ENCODE measurements around the gene INHBB. TPM values are rescaled to one million over a fixed set of nuclear protein-coding genes. Genes with fewer than 3 reads are reported as not detected.

The INHBB gene
- total RNA-seq, 1 experiment from 2014 or later, result 223 TPM

GRCh38 chr2:120313695-120314615 lies 32.0 kb upstream of the INHBB start:
- no peak for TF ChIP-seq EZH2phosphoT487 (IDR thresholded peaks at IDR 0.05; ENCODE audit: borderline replicate concordance, low read length)
- TF ChIP-seq CTCF (conservative IDR thresholded peaks at IDR 0.05; ENCODE audit: low read depth, low read length), result no peak
- TF ChIP-seq EZH2 (IDR thresholded peaks at IDR 0.05; ENCODE audit: low read length, unreplicated experiment), result no peak
- POLR2A ChIA-PET (ENCODE audit: unreplicated experiment), result interaction anchor here (0.7 kb wide), 1 partner anchor 91 kb away, joined by 4 read pairs; the partner anchor contains the start of gene TMEM185B

GRCh38 chr2:120314690-120315366 lies 31.1 kb upstream of the INHBB start:
- Histone ChIP-seq H4K20me1 (ENCODE audit: low read length) (no peaks in the 10 kb centered on the region), H3K27ac (ENCODE audit: low read length) (no peak overlapping the region), H3K9ac (ENCODE audit: low read length) (no peak overlapping the region), H3K4me1 (ENCODE audit: insufficient read depth, low read length) (peaks cover 4% of the 10 kb centered on the region; the same call in 1 of the 2 replicates), H2AFZ (ENCODE audit: low read length) (no peak overlapping the region), H3K79me2 (ENCODE audit: low read length) (no peaks in the 10 kb centered on the region), H3F3A (ENCODE audit: low read length, unreplicated experiment) (no peaks in the 10 kb centered on the region), H3K9me2 (replicated peaks; ENCODE audit: low read length) (no peaks in the 10 kb centered on the region), H3K36me3 (ENCODE audit: low read depth, low read length) (no peaks in the 10 kb centered on the region), H3K4me3 (ENCODE audit: low read length) (no peak overlapping the region), H3K27me3 (ENCODE audit: low read length) (no peaks in the 10 kb centered on the region), H3K9me3 (ENCODE audit: low read length) (no peaks in the 10 kb centered on the region), H3K4me2 (ENCODE audit: low read length) (no peak overlapping the region)
- ChIA-PET CTCF (interaction anchor here (0.8 kb wide), 1 partner anchor 85 kb away, joined by 3 read pairs; no protein-coding TSS in a partner anchor), POLR2A (ENCODE audit: unreplicated experiment) (no interaction called here)
- BruUV-seq (replicated peaks), result no TSS peak
- TF ChIP-seq EZH2phosphoT487 (IDR thresholded peaks at IDR 0.05; ENCODE audit: borderline replicate concordance, low read length) (no peak), EZH2 (IDR thresholded peaks at IDR 0.05; ENCODE audit: low read length, unreplicated experiment) (no peak)
- intact Hi-C loops (cut with micrococcal nuclease), result no loop called here
- DNase-seq (no peak), ATAC-seq (no peak)

More at GRCh38 chr2:120313695-120314615, 32.0 kb upstream of the INHBB start:
- intact Hi-C loops (cut with micrococcal nuclease), result loop anchor here (1.0 kb wide), 6 partner anchors 61 to 366 kb away; partner anchors contain the start of gene TMEM185B
- peak overlapping the region; percentile 4; the same call in 1 of the 2 replicates for H3K9ac ChIP-seq (ENCODE audit: low read length)
- H3K79me2 ChIP-seq (ENCODE audit: low read length), result no peaks in the 10 kb centered on the region
- H4K20me1 ChIP-seq (ENCODE audit: low read length), result no peaks in the 10 kb centered on the region
- no peaks in the 10 kb centered on the region for H3F3A ChIP-seq (ENCODE audit: low read length, unreplicated experiment)
- BruUV-seq (replicated peaks), result no TSS peak
- ATAC-seq, result peak; percentile 26
- H3K4me2 ChIP-seq (ENCODE audit: low read length), result peak overlapping the region; percentile 80
- no peaks in the 10 kb centered on the region for H3K9me3 ChIP-seq (ENCODE audit: low read length)
- H3K27me3 ChIP-seq (ENCODE audit: low read length), result no peaks in the 10 kb centered on the region
- H3K27ac ChIP-seq (ENCODE audit: low read length), result no peak overlapping the region
- DNase-seq, result no peak
- peak overlapping the region; percentile 64 for H3K4me3 ChIP-seq (ENCODE audit: low read length)
- H2AFZ ChIP-seq (ENCODE audit: low read length), result peak overlapping the region; percentile 71
- no peaks in the 10 kb centered on the region for H3K36me3 ChIP-seq (ENCODE audit: low read depth, low read length)
- H3K4me1 ChIP-seq (ENCODE audit: insufficient read depth, low read length), result peaks cover 4% of the 10 kb centered on the region; the same call in 1 of the 2 replicates
- CTCF ChIA-PET, result interaction anchor here (0.6 to 1.4 kb wide), 15 partner anchors 10 to 206 kb away, joined by 3 to 15 read pairs (median 5); partner anchors contain the start of genes RALB and TMEM185B
- H3K9me2 ChIP-seq (replicated peaks; ENCODE audit: low read length), result no peaks in the 10 kb centered on the region

- intact Hi-C loops (cut with micrococcal nuclease), result no loop called here
- CTCF ChIA-PET, result no interaction called here
These were observed 30.4 kb upstream of the INHBB start for GRCh38 chr2:120315367-120316033.

More at GRCh38 chr2:120315367-120316033, 30.4 kb upstream of the INHBB start:
- TF ChIP-seq EZH2phosphoT487 (IDR thresholded peaks at IDR 0.05; ENCODE audit: borderline replicate concordance, low read length), result no peak
- no peak for TF ChIP-seq EZH2 (IDR thresholded peaks at IDR 0.05; ENCODE audit: low read length, unreplicated experiment)
- TF ChIP-seq CTCF (conservative IDR thresholded peaks at IDR 0.05; ENCODE audit: low read depth, low read length), result no peak
- H3K4me3 ChIP-seq (ENCODE audit: low read length), result no peak overlapping the region
- no peaks in the 10 kb centered on the region for H3K27me3 ChIP-seq (ENCODE audit: low read length)
- POLR2A ChIA-PET (ENCODE audit: unreplicated experiment), result no interaction called here
- H3K4me1 ChIP-seq (ENCODE audit: insufficient read depth, low read length), result peaks cover 4% of the 10 kb centered on the region; the same call in 1 of the 2 replicates
- no peak for DNase-seq
- BruUV-seq (replicated peaks), result no TSS peak
- no peaks in the 10 kb centered on the region for H3K9me2 ChIP-seq (replicated peaks; ENCODE audit: low read length)
- H3K27ac ChIP-seq (ENCODE audit: low read length), result no peak overlapping the region
- H3F3A ChIP-seq (ENCODE audit: low read length, unreplicated experiment), result no peaks in the 10 kb centered on the region
- no peak for ATAC-seq
- H3K36me3 ChIP-seq (ENCODE audit: low read depth, low read length), result no peaks in the 10 kb centered on the region
- H3K9ac ChIP-seq (ENCODE audit: low read length), result no peak overlapping the region
- no peak overlapping the region for H3K4me2 ChIP-seq (ENCODE audit: low read length)
- H2AFZ ChIP-seq (ENCODE audit: low read length), result no peak overlapping the region
- H3K79me2 ChIP-seq (ENCODE audit: low read length), result no peaks in the 10 kb centered on the region
- H4K20me1 ChIP-seq (ENCODE audit: low read length), result no peaks in the 10 kb centered on the region
- no peaks in the 10 kb centered on the region for H3K9me3 ChIP-seq (ENCODE audit: low read length)
